ENCODE measurements around the gene SEPTIN5.

SEPTIN5 gene

GRCh38 chr22:19686946-19687345 is 27.4 kb upstream of the SEPTIN5 start:
- TF ChIP-seq CTCF (IDR thresholded peaks at IDR 0.05; ENCODE audit: extremely low read depth, missing control alignments): no peak
- no peak for DNase-seq (ENCODE audit: low spot score)

GRCh38 chr22:19687561-19688300 is 26.6 kb upstream of the SEPTIN5 start:
- no peak for TF ChIP-seq CTCF (IDR thresholded peaks at IDR 0.05; ENCODE audit: extremely low read depth, missing control alignments)
- DNase-seq (ENCODE audit: low spot score): no peak

- TF ChIP-seq CTCF (IDR thresholded peaks at IDR 0.05; ENCODE audit: extremely low read depth, missing control alignments): no peak
Observed at GRCh38 chr22:19688301-19689290, 25.7 kb upstream of the SEPTIN5 start.

GRCh38 chr22:19689408-19689807 is 24.9 kb upstream of the SEPTIN5 start:
- no peak for DNase-seq (ENCODE audit: low spot score)

More at GRCh38 chr22:19688301-19689290, 25.7 kb upstream of the SEPTIN5 start:
- no peak for DNase-seq (ENCODE audit: low spot score)

GRCh38 chr22:19691007-19691720 is 23.1 kb upstream of the SEPTIN5 start:
- DNase-seq (ENCODE audit: low spot score): no peak
- TF ChIP-seq CTCF (IDR thresholded peaks at IDR 0.05; ENCODE audit: extremely low read depth, missing control alignments): no peak

More at GRCh38 chr22:19689408-19689807, 24.9 kb upstream of the SEPTIN5 start:
- TF ChIP-seq CTCF (IDR thresholded peaks at IDR 0.05; ENCODE audit: extremely low read depth, missing control alignments): no peak

- no peak for TF ChIP-seq CTCF (IDR thresholded peaks at IDR 0.05; ENCODE audit: extremely low read depth, missing control alignments)
- DNase-seq (ENCODE audit: low spot score): no peak
Observed at GRCh38 chr22:19691721-19692341, 22.5 kb upstream of the SEPTIN5 start.
